HG02981 (cell line): ENCODE measurements around the gene C17orf50.

Experiments used
- ATAC-seq: cut with Tn5 transposase; IDR thresholded peaks from one replicate; pipeline ENCODE4 v1.9.1; 2021; ENCODE audit warnings: mild to moderate bottlenecking, moderate library complexity; ENCODE audit not compliant: unreplicated experiment

Gene C17orf50

GRCh38 chr17:35780950-35781349 lies 20.3 kb downstream of the C17orf50 start:
- ATAC-seq: no peak

GRCh38 chr17:35784895-35785294 lies 24.2 kb downstream of the C17orf50 start:
- no peak for ATAC-seq

GRCh38 chr17:35786941-35787432 lies 26.3 kb downstream of the C17orf50 start:
- no peak for ATAC-seq

GRCh38 chr17:35788477-35789368 lies 28.0 kb downstream of the C17orf50 start:
- no peak for ATAC-seq

GRCh38 chr17:35790841-35791240 lies 30.2 kb downstream of the C17orf50 start:
- no peak for ATAC-seq

- ATAC-seq: no peak
These were observed 31.1 kb downstream of the C17orf50 start for GRCh38 chr17:35791681-35792350.

GRCh38 chr17:35793257-35793656 lies 32.6 kb downstream of the C17orf50 start:
- no peak for ATAC-seq

GRCh38 chr17:35795007-35795870 lies 34.6 kb downstream of the C17orf50 start, which contains the start of gene MMP28:
Gene MMP28 (minus strand): TSS chr17:35795641. CDS start chr17:35795377, 264 bp downstream.
- ATAC-seq: no peak

- ATAC-seq: no peak
These were observed 35.2 kb downstream of the C17orf50 start for GRCh38 chr17:35795871-35796265.

GRCh38 chr17:35796942-35797341 lies 36.3 kb downstream of the C17orf50 start:
- no peak for ATAC-seq

GRCh38 chr17:35797370-35797769 lies 36.7 kb downstream of the C17orf50 start:
- no peak for ATAC-seq

GRCh38 chr17:35797918-35798317 lies 37.2 kb downstream of the C17orf50 start:
- ATAC-seq: no peak

- no peak for ATAC-seq
These were observed 39.3 kb downstream of the C17orf50 start for GRCh38 chr17:35799942-35800341.

- no peak for ATAC-seq
These were observed 41.0 kb downstream of the C17orf50 start for GRCh38 chr17:35801583-35802224.

GRCh38 chr17:35804658-35805192 lies 44.0 kb downstream of the C17orf50 start:
- ATAC-seq: no peak

- ATAC-seq: no peak
These were observed 46.9 kb downstream of the C17orf50 start for GRCh38 chr17:35807371-35808144.

- ATAC-seq: no peak
These were observed 47.7 kb downstream of the C17orf50 start for GRCh38 chr17:35808240-35808961.

GRCh38 chr17:35808962-35809854 lies 48.5 kb downstream of the C17orf50 start, which contains the start of gene TAF15:
Gene TAF15 (plus strand): TSS chr17:35809484. CDS start chr17:35809570, 86 bp downstream.
- peak; percentile 88 for ATAC-seq
